PC-9 (cell line): Measurements from ENCODE around the gene NRM.

Experiments used
- EZH2 ChIP-seq: fragments of 200-600 bp; sonication (generic); IDR thresholded peaks from 2 replicates; pipeline ENCODE4 v1.8.0; 2017; ENCODE audit warnings: antibody characterized with exemption, low read depth
- TF ChIP-seq, protein P1 (sequence below): fragments of 200-600 bp; sonication (generic); conservative IDR thresholded peaks from 2 replicates; pipeline ENCODE4 v1.6.1; 2017; ENCODE audit warnings: mixed run types, antibody characterized with exemption, mild to moderate bottlenecking, moderate library complexity

DNA sequence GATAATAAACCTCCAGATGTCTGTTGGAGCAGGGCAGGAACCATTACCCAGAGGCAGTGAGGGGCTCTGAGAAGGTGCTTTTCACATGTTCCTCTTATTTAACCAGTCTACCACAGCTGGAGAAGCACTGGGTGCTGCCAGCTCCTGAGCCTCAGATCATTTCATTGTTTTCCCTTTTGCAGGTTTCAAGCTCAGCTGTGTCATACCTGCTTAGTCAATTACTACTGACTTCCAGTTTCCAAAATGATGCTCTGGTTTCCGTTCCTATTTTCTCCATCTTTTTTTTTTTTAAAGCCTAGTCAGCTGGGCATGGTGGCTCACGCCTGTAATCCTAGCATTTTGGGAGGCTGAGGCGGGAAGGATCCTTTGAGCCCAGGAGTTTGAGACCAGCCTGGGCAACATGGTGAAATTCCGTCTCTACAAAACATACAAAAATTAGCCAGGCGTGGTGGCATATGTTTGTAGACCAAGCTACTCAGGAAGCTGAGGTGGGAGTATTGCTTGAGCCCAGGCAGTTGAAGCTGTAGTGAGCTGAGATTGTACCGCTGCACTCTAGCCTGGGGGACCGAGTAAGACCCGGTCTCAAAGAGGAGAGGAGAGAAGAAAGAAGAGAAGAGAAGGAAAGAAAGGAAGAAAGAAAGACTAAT lies 45.0 kb upstream of the NRM start:
- TF ChIP-seq, protein P1, sequence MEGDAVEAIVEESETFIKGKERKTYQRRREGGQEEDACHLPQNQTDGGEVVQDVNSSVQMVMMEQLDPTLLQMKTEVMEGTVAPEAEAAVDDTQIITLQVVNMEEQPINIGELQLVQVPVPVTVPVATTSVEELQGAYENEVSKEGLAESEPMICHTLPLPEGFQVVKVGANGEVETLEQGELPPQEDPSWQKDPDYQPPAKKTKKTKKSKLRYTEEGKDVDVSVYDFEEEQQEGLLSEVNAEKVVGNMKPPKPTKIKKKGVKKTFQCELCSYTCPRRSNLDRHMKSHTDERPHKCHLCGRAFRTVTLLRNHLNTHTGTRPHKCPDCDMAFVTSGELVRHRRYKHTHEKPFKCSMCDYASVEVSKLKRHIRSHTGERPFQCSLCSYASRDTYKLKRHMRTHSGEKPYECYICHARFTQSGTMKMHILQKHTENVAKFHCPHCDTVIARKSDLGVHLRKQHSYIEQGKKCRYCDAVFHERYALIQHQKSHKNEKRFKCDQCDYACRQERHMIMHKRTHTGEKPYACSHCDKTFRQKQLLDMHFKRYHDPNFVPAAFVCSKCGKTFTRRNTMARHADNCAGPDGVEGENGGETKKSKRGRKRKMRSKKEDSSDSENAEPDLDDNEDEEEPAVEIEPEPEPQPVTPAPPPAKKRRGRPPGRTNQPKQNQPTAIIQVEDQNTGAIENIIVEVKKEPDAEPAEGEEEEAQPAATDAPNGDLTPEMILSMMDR = no peak
- TF ChIP-seq EZH2 = no peak
